KOPT-K1 (cell line): ENCODE results near the gene ANO9.

ENCODE experiments used
- H3K27ac ChIP-seq: fragments of 200-600 bp; sonication (generic); 2 replicates; pipeline ENCODE4 v1.5.1; 2016; ENCODE audit warnings: antibody characterized with exemption, mild to moderate bottlenecking, low read depth, low read length; ENCODE audit not compliant: poor library complexity, severe bottlenecking
- H3K36me3 ChIP-seq: fragments of 200-600 bp; sonication (generic); 2 replicates; pipeline ENCODE4 v1.5.1; 2017; ENCODE audit warnings: antibody characterized with exemption, mild to moderate bottlenecking, low read length, moderate library complexity; ENCODE audit not compliant: insufficient read depth
- H3K9me3 ChIP-seq: fragments of 200-600 bp; sonication (generic); 2 replicates; pipeline ENCODE4 v1.5.1; 2017; ENCODE audit warnings: antibody characterized with exemption, low read length, mild to moderate bottlenecking; ENCODE audit not compliant: insufficient read depth, poor library complexity, severe bottlenecking

Gene ANO9

DNA sequence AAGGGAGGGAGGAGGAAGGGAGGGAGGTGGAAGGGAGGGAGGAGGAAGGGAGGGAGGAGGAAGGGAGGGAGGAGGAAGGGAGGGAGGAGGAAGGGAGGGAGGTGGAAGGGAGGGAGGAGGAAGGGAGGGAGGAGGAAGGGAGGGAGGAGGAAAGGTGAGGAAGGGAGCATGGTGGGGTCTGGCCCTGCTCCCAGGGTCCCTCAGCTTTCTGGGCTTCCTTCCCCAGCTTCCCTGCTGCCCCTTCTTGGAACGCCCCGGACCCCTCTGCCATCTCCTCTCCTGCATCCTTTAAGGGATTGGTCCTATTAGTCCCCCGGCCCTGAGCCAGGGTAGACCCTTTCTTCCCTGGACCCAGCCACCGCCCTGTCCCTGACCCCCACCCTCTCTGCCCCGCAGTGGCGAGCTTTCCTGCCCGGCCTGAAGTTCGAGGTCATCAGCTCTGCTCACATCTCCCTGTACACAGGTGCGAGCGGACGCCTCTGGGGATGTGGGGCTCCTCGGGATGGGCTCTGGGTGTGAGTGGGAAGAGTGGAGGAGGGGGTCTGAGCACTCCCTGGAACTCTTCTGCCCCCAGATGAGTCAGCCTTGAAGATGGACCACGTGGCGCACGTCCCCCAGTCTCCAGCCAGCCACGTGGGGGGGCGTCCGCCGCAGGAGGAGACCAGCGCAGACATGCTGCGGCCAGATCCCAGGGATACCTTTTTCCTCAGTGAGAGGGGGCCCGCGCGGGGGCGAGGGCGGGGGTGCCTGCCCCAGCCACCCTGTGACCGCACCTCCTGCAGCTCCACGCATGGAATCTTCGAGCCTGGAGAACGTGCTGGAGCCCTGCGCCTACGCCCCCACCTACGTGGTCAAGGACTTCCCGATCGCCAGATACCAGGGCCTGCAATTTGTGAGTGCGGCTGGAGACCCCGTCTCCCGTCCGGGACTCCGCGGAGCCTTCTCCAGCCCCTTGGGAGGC is 66.5 kb downstream of the ANO9 start:
- Histone ChIP-seq H3K36me3 (no peaks in the 10 kb centered on the region), H3K9me3 (no peaks in the 10 kb centered on the region), H3K27ac (no peak overlapping the region)

DNA sequence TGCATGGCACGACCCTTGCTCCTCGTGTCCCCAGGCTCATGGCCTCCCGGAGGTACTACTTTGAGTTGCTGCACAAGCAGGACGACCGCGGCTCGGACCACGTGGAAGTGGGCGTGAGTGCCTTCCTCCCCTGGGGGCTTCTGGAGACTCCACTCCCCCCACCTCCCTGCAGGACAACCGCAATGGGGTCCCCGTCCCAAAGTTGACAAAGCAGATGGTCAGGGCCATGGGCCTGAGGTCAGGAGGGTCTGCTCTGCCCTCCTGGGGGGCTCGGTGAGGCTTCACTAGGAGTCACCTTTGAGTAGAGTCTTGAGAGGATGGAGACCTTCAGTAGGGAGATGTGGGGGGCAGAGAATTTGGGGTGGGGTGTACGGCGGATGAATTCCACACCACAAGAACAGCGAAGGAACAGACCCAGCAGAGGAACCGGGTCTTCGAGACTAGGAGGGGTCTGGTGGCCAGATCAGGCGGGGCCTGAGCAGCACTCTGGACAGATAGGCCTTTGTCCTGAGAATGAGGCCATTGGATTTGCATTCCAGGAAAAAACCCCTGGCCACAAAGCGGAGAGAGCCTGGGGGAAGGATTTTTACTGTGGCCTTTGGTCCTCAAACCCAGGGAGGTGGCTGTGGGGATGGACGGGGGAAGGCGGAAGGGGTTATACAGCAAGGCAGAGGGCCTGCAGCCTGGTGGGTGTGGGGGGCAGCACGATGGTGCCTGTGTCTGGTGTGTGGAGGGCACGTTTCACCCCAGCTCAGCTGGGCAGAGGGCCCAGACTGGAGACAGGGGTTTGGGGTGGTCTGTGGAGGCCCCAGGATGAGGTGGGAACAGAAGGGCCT is 67.9 kb downstream of the ANO9 start:
- H3K9me3 ChIP-seq = no peaks in the 10 kb centered on the region
- no peak overlapping the region for H3K27ac ChIP-seq
- H3K36me3 ChIP-seq = no peaks in the 10 kb centered on the region

DNA sequence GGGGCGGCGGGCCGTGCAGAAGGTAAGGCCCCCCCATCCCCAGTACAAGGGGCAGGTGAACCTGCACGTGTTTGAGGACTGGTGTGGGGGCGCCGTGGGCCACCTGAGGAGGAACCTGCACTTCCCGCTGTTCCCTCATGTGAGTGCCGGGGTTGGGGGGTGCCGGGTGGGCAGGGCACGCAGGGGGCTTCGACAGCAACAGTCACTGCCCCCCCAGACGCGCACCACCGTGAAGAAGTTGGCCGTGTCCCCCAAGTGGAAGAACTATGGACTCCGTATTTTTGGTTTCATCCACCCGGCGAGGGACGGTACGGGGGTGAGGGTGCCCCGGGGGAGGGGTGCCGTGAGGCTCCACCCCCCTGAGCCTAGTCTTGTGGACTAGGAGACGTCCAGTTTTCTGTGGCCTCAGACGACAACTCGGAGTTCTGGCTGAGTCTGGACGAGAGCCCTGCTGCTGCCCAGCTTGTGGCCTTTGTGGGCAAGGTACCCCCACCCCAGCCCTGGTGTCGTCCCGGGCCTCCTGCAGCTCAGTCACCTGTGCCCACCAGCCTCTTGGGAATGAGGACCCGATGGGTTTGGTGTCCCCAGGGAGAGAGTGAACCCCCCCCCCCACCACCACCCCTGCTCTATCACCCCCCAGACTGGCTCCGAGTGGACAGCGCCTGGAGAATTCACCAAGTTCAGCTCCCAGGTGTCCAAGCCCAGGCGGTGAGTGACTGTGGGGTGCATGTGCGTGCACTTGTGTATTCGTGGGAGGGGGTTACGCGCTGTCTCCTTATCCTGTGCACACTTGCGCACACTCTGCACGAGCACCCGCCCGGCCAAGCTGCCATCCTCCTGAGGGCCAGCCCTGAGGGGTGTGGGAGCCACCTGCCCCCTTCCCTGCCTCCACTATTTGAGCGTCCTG is 68.7 kb downstream of the ANO9 start:
- Histone ChIP-seq H3K36me3 (no peaks in the 10 kb centered on the region), H3K27ac (no peak overlapping the region), H3K9me3 (no peaks in the 10 kb centered on the region)

DNA sequence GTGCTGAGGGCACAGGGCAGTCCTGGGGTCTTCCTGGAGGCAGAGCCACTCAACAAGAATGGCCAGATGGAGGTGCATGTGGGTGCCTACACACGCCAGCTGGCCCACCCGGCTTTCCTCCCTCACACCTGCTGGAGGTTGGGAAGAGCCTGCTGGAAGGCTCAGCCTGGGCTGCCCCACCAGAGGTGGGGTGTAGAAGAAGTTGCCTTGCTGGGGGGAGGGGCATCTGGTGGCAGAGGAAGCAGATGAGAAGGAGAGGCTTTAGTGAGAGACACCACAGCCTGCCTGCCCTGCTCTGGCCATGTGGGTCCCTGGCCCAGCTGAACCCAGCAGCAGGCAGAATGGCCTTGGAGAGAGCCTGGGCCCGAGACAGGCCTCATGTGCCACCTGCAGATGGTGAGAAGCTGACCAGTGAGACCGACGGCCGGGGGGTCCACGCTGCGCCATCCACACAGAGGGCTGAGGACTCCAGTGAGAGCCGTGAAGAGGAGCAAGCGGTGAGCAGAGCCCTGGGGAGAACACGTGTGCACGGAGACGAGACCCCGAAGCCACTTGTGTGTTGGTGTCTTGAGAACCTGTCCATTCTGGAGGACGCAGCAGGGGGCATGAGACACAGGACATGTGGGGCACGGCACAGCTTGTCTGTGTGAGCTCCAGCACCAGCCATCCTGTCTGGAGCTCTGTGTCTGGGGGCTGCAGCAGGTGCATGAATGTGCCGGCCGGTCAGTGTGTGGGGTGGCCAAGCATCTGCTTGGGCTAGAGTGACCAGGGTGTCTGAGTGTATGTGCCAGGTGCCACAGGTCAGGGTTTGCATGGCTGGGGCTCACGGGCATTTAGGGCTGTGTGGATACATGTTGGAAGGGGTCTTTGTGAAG is 69.9 kb downstream of the ANO9 start:
- Histone ChIP-seq H3K9me3 (no peaks in the 10 kb centered on the region), H3K36me3 (no peaks in the 10 kb centered on the region), H3K27ac (no peak overlapping the region)

DNA sequence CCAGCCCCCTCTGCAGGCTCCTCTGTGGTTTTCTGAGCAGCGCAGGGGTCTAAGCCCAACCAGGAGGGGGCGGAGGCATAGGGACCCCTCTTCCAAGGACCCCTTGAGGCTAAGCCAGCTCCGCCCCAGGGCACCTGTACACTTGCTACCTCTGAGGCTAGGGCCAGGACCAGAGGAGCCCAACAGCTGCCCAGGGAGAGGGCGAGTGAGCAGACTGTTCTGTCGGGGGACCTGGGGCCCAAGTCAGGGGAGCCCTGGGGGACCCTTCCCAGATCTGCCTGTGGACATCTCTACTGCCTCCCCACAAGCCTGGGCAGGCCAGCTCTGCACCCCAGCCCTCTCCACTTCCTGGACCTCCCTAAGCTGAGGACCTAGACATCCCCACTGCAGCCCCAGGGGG is 70.8 kb downstream of the ANO9 start:
- H3K27ac ChIP-seq = no peak overlapping the region
- H3K9me3 ChIP-seq = no peaks in the 10 kb centered on the region
- no peaks in the 10 kb centered on the region for H3K36me3 ChIP-seq

DNA sequence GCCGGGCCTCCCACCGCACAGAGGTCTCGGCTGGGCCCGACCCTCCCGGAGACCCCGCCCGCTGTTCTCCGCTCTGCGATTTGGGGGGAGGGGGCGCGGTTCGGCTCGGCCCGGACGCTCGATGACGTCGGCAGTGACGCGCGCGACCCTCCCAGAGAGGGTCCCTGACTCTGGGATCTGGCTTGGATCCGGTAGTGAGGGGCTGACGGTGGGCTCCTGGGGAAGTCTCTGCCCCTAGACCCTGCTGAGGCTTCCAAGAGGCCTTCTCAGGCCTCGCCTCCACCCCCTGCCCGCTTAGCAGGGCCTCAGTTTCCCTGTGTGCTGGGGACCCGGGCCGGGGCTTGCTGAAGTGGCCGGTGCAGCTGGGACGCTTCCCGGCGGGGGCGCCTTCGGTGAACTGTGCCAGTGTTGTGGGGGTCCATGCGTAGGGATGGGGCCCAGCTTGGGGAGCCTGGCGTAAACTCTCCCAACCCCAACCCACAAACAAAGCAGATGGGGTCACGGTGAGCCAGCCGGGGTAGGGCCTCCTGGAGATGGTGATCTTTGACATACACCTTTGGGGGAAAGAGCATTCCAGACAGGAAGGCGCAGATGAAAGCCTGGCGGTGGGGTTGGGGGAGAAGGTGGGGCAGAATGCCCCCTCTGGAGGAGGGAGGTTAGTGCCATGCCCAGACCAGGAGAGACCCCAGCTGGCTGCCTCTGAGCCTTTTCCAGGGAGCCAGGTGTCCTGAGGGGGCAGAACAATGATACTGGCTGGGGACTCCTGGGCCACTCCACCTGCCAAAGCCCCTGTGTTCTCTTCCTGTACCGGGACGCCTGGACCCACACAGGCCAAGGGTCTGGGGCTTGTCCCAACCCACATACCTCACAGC is 71.5 kb downstream of the ANO9 start:
- no peaks in the 10 kb centered on the region for H3K36me3 ChIP-seq
- no peaks in the 10 kb centered on the region for H3K9me3 ChIP-seq
- no peak overlapping the region for H3K27ac ChIP-seq

DNA sequence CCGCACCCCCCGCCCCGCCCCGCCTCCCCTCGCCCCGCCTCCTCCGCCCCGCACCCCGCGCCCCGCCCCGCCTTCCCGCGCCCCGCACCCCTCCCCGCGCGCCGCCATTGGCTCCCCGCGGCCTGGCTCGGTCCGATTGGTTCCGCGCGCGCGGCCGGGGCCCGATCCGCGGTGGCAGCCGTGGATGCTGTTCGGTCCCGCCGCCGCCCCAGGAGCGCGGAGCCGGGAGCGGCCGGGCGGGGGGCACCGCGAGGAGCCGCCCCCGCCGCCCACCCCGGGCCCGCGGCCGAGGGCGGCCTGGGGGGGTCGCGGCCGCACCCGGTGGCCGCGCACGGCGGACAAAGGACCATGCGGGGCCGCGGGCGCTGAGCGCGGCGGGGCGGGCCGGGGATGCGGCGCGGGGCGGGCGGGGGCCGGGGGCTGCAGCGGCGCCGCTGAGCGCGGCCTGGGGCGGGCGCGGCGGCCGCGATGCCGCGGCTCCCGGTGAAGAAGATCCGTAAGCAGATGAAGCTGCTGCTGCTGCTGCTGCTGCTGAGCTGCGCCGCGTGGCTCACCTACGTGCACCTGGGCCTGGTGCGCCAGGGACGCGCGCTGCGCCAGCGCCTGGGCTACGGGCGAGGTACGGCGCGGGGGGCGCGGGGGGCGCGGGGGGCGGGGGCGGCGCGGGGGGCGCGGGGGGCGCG is 72.3 kb downstream of the ANO9 start, which contains the start of gene B4GALNT4:
Gene B4GALNT4 (plus strand): TSS at position 164 of the 683 bp plus-strand sequence. CDS start 305 bp downstream, at position 469.
- Histone ChIP-seq H3K9me3 (no peaks in the 10 kb centered on the region), H3K27ac (no peak within 1 kb of the TSS), H3K36me3 (no peaks in the 10 kb centered on the region)

DNA sequence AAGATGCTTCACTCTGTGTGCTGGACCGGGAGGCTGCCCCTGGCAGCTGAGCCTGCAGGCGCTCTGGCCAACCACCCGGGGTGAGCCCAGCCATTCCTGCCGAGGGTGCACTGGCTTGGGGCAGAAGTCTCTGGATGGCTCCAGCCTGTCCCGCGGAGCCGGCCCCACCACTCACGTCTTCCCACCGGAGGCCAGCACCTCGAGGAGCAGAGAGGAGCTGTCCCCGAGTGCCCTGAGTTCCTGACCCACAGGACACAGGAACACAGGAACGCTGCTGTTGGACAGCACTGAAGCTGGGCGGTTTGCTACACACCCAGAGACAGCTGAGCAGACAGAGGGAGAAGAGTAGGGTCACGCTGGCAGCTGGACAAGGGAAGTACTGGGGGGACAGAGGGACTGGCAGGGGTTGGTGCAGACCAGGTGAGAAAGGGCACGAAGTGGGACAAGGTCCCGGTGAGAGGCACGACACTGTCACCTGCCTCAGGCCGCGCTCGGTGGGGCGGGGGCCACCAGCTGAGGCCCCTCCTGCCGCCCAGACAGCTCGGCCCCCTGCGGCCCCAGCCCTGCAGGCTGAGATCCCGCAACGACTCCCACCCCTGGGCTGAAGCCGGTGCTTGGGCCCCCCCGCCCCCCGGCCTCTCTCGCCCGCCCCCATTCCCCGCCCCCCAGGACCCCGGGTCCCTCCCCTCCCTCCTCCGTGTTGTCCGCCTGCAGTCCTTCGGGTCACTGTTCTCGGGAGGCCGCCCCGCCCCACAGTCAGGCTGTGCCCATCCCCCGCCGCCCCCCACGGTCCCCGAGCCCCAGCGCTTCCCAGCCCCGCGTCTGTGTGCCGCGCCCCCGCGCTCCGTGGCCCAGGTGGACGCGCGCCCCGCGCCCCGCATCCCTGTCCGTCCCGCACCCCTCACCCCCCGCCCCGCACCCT is 73.1 kb downstream of the ANO9 start:
- Histone ChIP-seq H3K27ac (no peak overlapping the region), H3K9me3 (no peaks in the 10 kb centered on the region), H3K36me3 (no peaks in the 10 kb centered on the region)

DNA sequence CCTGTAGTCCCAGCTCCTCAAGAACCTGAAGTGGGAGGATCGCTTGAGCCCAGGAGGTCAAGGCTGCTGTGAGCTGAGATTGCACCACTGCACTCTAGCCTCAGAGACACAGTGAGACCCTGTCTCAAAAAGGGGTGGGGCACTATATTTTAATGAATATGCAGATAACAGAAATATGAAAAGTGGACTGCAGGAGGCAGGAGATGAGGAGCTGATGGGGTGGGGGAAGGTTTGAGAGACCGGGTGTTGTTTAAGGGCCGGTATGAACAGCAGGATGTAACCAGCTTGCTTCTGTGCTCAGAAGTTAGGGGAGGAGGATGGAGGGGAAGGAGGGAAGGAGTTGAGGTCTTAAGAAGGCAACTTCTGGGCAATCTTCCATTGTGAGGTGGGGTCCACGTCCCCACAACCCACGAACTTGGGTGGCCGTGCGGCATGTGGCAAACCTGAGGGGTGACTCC is 73.8 kb downstream of the ANO9 start:
- Histone ChIP-seq H3K27ac (no peak overlapping the region), H3K9me3 (no peaks in the 10 kb centered on the region), H3K36me3 (no peaks in the 10 kb centered on the region)
